Panc1 (cell line): ENCODE measurements around the gene C1orf159. TPM values are rescaled to one million over a fixed set of nuclear protein-coding genes. Genes with fewer than 3 reads are reported as not detected.

ENCODE experiments used
- ATAC-seq: fragments of 200-7000 bp; cut with Tn5 transposase; 2 replicates; pipeline ENCODE4 v1.9.1; 2020; ENCODE audit warnings: mild to moderate bottlenecking, moderate library complexity
- BruUV-seq: library from RNA; stranded (reverse); fragments of 400-500 nt; replicated peaks from 2 replicates; lab custom pipeline; 2021; lab: Mats Ljungman, UMichigan
- CTCF ChIA-PET: fragments of 300-600 bp; sonication (Branson Sonifier 250); formaldehyde crosslinking; loops from one replicate; lab custom pipeline; 2022; ENCODE audit warnings: antibody characterized with exemption; lab: Charles Lee
- POLR2A ChIA-PET: fragments of 300-600 bp; sonication (Branson Sonifier 250); formaldehyde crosslinking; loops from one replicate; lab custom pipeline; 2022; ENCODE audit warnings: antibody characterized with exemption; lab: Charles Lee
- DNase-seq: peaks from one replicate; pipeline ENCODE4 v3.0.0-alpha.2; 2010; ENCODE audit warnings: low read depth, low spot score
- H3K27ac ChIP-seq: 2 replicates; pipeline ENCODE4 v1.5.1; 2011; ENCODE audit warnings: mild to moderate bottlenecking, low read length, inconsistent platforms
- H3K27me3 ChIP-seq: fragments of 200-500 bp; sonication (Bioruptor generic); 2 replicates; pipeline ENCODE4 v1.6.0; 2014; ENCODE audit warnings: low read length, inconsistent platforms; ENCODE audit not compliant: control insufficient read depth, insufficient read depth
- H3K36me3 ChIP-seq: fragments of 200-500 bp; sonication (Bioruptor generic); 2 replicates; pipeline ENCODE4 v1.5.1; 2014; ENCODE audit warnings: inconsistent platforms, mild to moderate bottlenecking, low read length, moderate library complexity; ENCODE audit not compliant: control insufficient read depth, insufficient read depth
- H3K4me1 ChIP-seq: 2 replicates; pipeline ENCODE4 v1.5.1; 2011; ENCODE audit warnings: inconsistent platforms, mild to moderate bottlenecking, low read length, moderate library complexity; ENCODE audit not compliant: control insufficient read depth, insufficient read depth
- H3K4me3 ChIP-seq, 2 experiments: 2 replicates each; pipeline ENCODE4 v1.5.1; 2011 to 2012; ENCODE audit warnings: low read depth in 2 of 2, low read length in 2 of 2, mild to moderate bottlenecking in 2 of 2, inconsistent platforms in 1 of 2, moderate library complexity in 1 of 2
- H3K9me3 ChIP-seq: fragments of 200-500 bp; sonication (Bioruptor generic); 2 replicates; pipeline ENCODE4 v1.5.1; 2014; ENCODE audit warnings: low read depth, mild to moderate bottlenecking, inconsistent platforms, low read length, moderate library complexity; ENCODE audit not compliant: control insufficient read depth, insufficient read depth
- CTCF ChIP-seq: fragments of 450-650 bp; IDR thresholded peaks from 2 replicates; pipeline ENCODE4 v1.5.1; 2017; ENCODE audit warnings: mild to moderate bottlenecking
- POLR2AphosphoS5 ChIP-seq: IDR thresholded peaks from 2 replicates; pipeline ENCODE4 v1.6.1; 2012; ENCODE audit warnings: mild to moderate bottlenecking, low read depth, low read length, moderate library complexity
- REST ChIP-seq, 2 experiments: IDR thresholded peaks; 2 replicates each; pipeline ENCODE4 v1.6.1; 2011 to 2012; ENCODE audit warnings: low read depth in 2 of 2, control low read depth in 1 of 2, low read length in 1 of 2, mild to moderate bottlenecking in 1 of 2, moderate library complexity in 1 of 2; ENCODE audit not compliant: insufficient read depth in 1 of 2
- SIN3A ChIP-seq: IDR thresholded peaks from 2 replicates; pipeline ENCODE4 v1.6.1; 2012; ENCODE audit warnings: low read depth, mild to moderate bottlenecking, low read length, moderate library complexity, borderline replicate concordance; ENCODE audit not compliant: insufficient read depth
- TCF7L2 ChIP-seq: IDR thresholded peaks from 2 replicates; pipeline ENCODE4 v1.6.1; 2011; ENCODE audit warnings: mild to moderate bottlenecking, low read depth, low read length, inconsistent platforms
- in situ Hi-C: cut with HindIII; loops from 2 replicates; pipeline ENCODE4 v1.10.0; 2016; ENCODE audit warnings: low sequenced_read_pairs, low pct_unique_long_range_greater_than_20kb
- intact Hi-C: fragments of 100-400 bp; cut with micrococcal nuclease; formaldehyde crosslinking; loops from one replicate; pipeline ENCODE4 v1.10.0; 2022; ENCODE audit not compliant: unreplicated experiment
- total RNA-seq: library from RNA; stranded (reverse); gene quantifications from one replicate; pipeline ENCODE4 v1.2.1, GENCODE V29; 2021; ENCODE audit not compliant: unreplicated experiment

Gene C1orf159
- total RNA-seq, 1 experiment from 2014 or later: 28.8 TPM

GRCh38 chr1:1043921-1044320 lies 72.0 kb downstream of the C1orf159 start:
- TF ChIP-seq SIN3A (no peak), POLR2AphosphoS5 (no peak), CTCF (no peak), TCF7L2 (no peak), REST (IDR thresholded peaks at IDR 0.05; ENCODE audit: insufficient read depth in 1 of 2, low read depth in 2 of 2, low read length in 1 of 2) (no peak)
- H3K9me3 ChIP-seq: no peaks in the 10 kb centered on the region
- ChIA-PET POLR2A (no interaction called here), CTCF (no interaction called here)
- H3K4me3 ChIP-seq: no peak overlapping the region
- in situ Hi-C loops (no loop called here), intact Hi-C loops (no loop called here)
- H3K27ac ChIP-seq: no peak overlapping the region
- BruUV-seq: no TSS peak
- no peak for DNase-seq
- no peak for ATAC-seq
- H3K36me3 ChIP-seq: no peaks in the 10 kb centered on the region
- no peaks in the 10 kb centered on the region for H3K27me3 ChIP-seq
- peaks cover 8% of the 10 kb centered on the region; the same call in 1 of the 2 replicates for H3K4me1 ChIP-seq

- no peak for TF ChIP-seq POLR2AphosphoS5
- TF ChIP-seq CTCF: no peak
- TF ChIP-seq SIN3A: no peak
- no peak for TF ChIP-seq REST (IDR thresholded peaks at IDR 0.05; ENCODE audit: insufficient read depth in 1 of 2, low read depth in 2 of 2, low read length in 1 of 2)
- no peak for TF ChIP-seq TCF7L2
- no peaks in the 10 kb centered on the region for H3K27me3 ChIP-seq
- ChIA-PET CTCF (no interaction called here), POLR2A (no interaction called here)
- in situ Hi-C loops (no loop called here), intact Hi-C loops (no loop called here)
- ATAC-seq: no peak
- peaks cover 8% of the 10 kb centered on the region; the same call in 1 of the 2 replicates for H3K4me1 ChIP-seq
- BruUV-seq: no TSS peak
- H3K27ac ChIP-seq: no peak overlapping the region
- H3K4me3 ChIP-seq: no peak overlapping the region
- DNase-seq: no peak
- H3K36me3 ChIP-seq: no peaks in the 10 kb centered on the region
- no peaks in the 10 kb centered on the region for H3K9me3 ChIP-seq
Observed at GRCh38 chr1:1043411-1043810, 72.5 kb downstream of the C1orf159 start.
